ENCODE measurements around the gene FSTL4.

Gene FSTL4

DNA sequence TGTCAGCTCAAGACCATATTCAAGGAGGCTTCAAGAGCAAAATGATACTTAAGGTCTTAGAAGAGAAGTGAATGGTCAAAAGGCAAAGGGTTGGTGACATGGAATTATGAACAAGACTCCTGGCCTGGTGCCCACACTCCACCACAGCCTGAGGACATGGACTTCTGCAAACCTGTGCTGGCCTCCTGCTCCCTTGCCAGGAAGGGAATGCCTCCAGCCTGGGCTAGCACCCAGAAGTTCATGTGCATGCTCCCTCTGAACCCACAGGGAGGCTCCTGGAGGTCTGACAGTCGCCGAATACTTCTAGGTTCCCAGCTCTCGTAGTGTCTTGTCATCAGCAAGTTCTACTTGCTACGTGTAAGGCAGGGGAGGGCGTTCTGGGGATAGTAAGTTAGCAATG lies 156.7 kb downstream of the FSTL4 start:
- TF ChIP-seq, protein P1, sequence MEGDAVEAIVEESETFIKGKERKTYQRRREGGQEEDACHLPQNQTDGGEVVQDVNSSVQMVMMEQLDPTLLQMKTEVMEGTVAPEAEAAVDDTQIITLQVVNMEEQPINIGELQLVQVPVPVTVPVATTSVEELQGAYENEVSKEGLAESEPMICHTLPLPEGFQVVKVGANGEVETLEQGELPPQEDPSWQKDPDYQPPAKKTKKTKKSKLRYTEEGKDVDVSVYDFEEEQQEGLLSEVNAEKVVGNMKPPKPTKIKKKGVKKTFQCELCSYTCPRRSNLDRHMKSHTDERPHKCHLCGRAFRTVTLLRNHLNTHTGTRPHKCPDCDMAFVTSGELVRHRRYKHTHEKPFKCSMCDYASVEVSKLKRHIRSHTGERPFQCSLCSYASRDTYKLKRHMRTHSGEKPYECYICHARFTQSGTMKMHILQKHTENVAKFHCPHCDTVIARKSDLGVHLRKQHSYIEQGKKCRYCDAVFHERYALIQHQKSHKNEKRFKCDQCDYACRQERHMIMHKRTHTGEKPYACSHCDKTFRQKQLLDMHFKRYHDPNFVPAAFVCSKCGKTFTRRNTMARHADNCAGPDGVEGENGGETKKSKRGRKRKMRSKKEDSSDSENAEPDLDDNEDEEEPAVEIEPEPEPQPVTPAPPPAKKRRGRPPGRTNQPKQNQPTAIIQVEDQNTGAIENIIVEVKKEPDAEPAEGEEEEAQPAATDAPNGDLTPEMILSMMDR (IDR thresholded peaks at IDR 0.05; ENCODE audit: borderline replicate concordance, control extremely low read depth, extremely low read depth, insufficient read depth, missing control alignments): no peak
- DNase-seq (ENCODE audit: low spot score): no peak
- in situ Hi-C loops (cut with MboI; ENCODE audit: low sequenced_read_pairs, unreplicated experiment): no loop called here

DNA sequence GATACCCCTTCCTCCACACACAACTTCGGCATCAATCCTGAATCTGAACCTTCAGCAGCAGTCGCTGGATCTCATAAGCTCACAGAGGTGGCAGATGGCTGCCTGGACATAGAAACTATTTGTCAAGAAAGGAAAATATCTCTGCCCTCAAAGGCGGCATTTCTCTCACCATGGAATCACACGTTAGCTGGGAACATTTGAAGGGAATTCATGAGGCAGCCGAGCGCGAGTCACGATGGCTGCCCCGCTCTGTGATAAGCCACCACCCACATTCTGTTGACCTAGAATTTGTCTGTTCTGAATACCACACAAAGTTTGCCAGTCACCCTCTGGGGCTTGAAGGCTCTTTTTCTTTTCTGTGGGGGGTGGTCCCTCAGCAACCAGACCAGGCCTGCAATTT lies 157.9 kb downstream of the FSTL4 start:
- DNase-seq (ENCODE audit: low spot score): no peak
- in situ Hi-C loops (cut with MboI; ENCODE audit: low sequenced_read_pairs, unreplicated experiment): no loop called here
- TF ChIP-seq, protein P1 (IDR thresholded peaks at IDR 0.05; ENCODE audit: borderline replicate concordance, control extremely low read depth, extremely low read depth, insufficient read depth, missing control alignments): no peak

DNA sequence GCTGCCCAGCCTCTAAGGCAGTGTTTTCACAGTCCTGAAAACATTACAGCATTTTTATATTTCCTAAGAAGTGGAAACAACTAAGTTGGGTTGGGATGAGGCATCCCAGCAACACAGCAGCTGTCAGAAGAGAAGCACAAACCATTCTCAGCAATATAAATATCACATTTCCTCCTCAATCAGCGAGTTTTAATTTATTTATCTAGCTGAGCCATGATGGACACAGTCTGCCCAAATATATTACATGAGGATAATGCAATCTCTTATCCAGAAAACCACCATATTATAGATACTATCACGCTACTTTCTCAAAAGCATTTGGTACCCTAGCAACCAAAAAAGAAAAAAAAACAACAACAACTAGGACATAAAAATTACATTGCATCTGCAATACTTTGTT lies 158.5 kb downstream of the FSTL4 start:
- DNase-seq (ENCODE audit: low spot score): no peak
- TF ChIP-seq, protein P1 (IDR thresholded peaks at IDR 0.05; ENCODE audit: borderline replicate concordance, control extremely low read depth, extremely low read depth, insufficient read depth, missing control alignments): no peak
- in situ Hi-C loops (cut with MboI; ENCODE audit: low sequenced_read_pairs, unreplicated experiment): no loop called here

DNA sequence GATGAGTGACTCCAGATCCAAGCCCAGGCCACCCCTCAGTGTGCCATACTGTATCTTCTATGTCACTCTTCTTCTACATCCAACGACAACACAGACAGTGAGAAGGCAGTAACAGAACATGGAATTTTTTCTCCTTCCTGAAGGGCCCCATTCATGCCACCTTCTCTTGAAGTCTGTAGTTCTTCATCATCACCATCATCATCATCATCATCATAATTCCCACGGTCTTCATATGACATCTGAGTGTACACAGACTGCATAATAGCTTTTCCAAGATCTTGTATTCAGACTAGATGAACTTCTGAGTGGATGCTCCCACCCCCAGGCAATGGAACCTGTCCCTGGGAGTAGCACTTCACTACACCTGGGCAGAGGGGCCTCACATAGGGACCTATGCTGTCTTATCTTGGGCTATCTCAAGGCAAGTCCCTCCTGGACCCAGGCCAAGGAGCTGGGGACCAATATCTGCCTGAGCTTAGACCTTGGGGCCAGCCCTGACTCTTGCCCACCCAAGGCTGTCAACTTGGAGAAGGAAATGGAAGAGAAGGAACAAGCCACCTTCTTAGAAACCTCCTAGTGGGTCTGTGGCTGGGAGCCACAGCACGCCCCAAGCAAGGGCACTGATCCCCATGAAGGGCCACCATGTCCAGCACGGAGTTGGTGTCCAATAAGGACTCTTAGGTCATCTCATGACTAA lies 159.1 kb downstream of the FSTL4 start:
- no peak for DNase-seq (ENCODE audit: low spot score)
- in situ Hi-C loops (cut with MboI; ENCODE audit: low sequenced_read_pairs, unreplicated experiment): no loop called here
- TF ChIP-seq, protein P1 (IDR thresholded peaks at IDR 0.05; ENCODE audit: borderline replicate concordance, control extremely low read depth, extremely low read depth, insufficient read depth, missing control alignments): no peak

DNA sequence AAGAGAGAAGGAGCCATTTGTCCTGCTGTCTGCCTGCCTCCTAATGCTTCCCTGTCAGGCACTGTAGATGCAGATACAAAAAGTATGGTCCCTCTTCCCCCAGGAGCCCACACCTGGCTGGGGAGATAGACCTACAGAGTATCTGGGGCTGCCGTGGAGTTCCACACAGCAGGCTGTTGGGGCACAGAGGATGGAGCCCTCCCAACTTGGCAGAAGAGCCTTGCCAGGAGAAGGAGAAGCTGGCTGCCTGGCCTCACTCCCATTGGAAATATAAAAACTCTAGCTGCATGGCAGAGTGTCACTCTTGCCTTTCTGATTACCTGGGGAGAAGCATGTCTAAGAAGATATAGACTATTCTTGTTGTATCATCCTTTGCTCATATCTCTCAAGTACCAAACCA lies 160.4 kb downstream of the FSTL4 start:
- no peak for DNase-seq (ENCODE audit: low spot score)
- TF ChIP-seq, protein P1 (IDR thresholded peaks at IDR 0.05; ENCODE audit: borderline replicate concordance, control extremely low read depth, extremely low read depth, insufficient read depth, missing control alignments): no peak
- in situ Hi-C loops (cut with MboI; ENCODE audit: low sequenced_read_pairs, unreplicated experiment): no loop called here

DNA sequence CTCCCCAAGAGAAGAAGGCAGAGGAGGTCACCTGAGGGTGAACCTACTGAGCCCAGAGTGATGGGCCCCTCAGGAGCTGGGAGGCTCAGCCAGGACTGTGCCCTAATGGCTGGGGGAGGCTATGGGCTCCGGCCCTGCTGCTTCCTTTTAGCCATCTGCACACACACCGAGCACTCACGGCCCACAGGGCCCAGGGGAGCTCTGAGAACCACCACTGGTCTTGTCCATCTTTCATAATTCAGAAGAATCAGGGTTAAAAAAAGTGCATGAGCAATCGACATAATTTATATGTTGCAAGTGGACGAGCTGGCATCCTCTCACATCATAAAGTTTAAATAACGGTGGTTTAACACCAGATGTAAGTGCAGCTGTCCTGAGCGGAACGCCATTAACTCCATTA lies 162.1 kb downstream of the FSTL4 start:
- DNase-seq (ENCODE audit: low spot score): no peak
- TF ChIP-seq, protein P1 (IDR thresholded peaks at IDR 0.05; ENCODE audit: borderline replicate concordance, control extremely low read depth, extremely low read depth, insufficient read depth, missing control alignments): no peak
- in situ Hi-C loops (cut with MboI; ENCODE audit: low sequenced_read_pairs, unreplicated experiment): no loop called here

All from GM13976 (cell line).